WTC11 (cell line): ENCODE results near the gene NAV2. TPM values are rescaled to one million over a fixed set of nuclear protein-coding genes. Genes with fewer than 3 reads are reported as not detected.

Experiments used
- ATAC-seq: fragments of 200-7000 bp; cut with Tn5 transposase; 2 replicates; pipeline ENCODE4 v1.10.0; 2021; ENCODE audit warnings: mild to moderate bottlenecking, moderate library complexity
- CTCF ChIA-PET: fragments of 300-600 bp; sonication (Branson Sonifier 250); formaldehyde crosslinking; loops from one replicate; lab custom pipeline; 2021; ENCODE audit warnings: antibody characterized with exemption; lab: Charles Lee
- POLR2A ChIA-PET: fragments of 350-600 bp; sonication (Branson Sonifier 250); formaldehyde crosslinking; loops from one replicate; lab custom pipeline; 2021; ENCODE audit warnings: antibody characterized with exemption; lab: Charles Lee
- DNase-seq: peaks from one replicate; pipeline ENCODE4 v3.0.0; 2021; ENCODE audit warnings: low spot score
- H3K27ac Mint-ChIP-seq: 2 replicates; pipeline ENCODE4 v1.8.0; 2021; ENCODE audit warnings: mixed read lengths
- H3K27me3 Mint-ChIP-seq: 2 replicates; pipeline ENCODE4 v1.8.0; 2021; ENCODE audit warnings: low read depth, mild to moderate bottlenecking, moderate library complexity, mixed read lengths
- H3K36me3 Mint-ChIP-seq: 2 replicates; pipeline ENCODE4 v1.8.0; 2021; ENCODE audit warnings: mixed read lengths
- H3K4me1 Mint-ChIP-seq: 2 replicates; pipeline ENCODE4 v1.8.0; 2022; ENCODE audit warnings: mixed read lengths
- H3K4me3 Mint-ChIP-seq: 2 replicates; pipeline ENCODE4 v1.8.0; 2021; ENCODE audit warnings: mild to moderate bottlenecking, moderate library complexity, mixed read lengths
- H3K9me3 Mint-ChIP-seq: 2 replicates; pipeline ENCODE4 v1.8.0; 2021; ENCODE audit warnings: mixed read lengths
- ATF1 ChIP-seq: sonication (generic); formaldehyde crosslinking; IDR thresholded peaks from 2 replicates; pipeline ENCODE4 v1.8.1; 2023; ENCODE audit warnings: mild to moderate bottlenecking, moderate library complexity, missing genetic modification reagents
- ATF2 ChIP-seq: sonication (generic); formaldehyde crosslinking; IDR thresholded peaks from 2 replicates; pipeline ENCODE4 v1.8.1; 2022; ENCODE audit warnings: low read depth, missing genetic modification reagents, borderline replicate concordance
- E2F1 ChIP-seq: sonication (generic); formaldehyde crosslinking; IDR thresholded peaks from 2 replicates; pipeline ENCODE4 v1.8.0; 2022; ENCODE audit warnings: mild to moderate bottlenecking, missing genetic modification reagents
- ELF4 ChIP-seq: sonication (generic); formaldehyde crosslinking; IDR thresholded peaks from 2 replicates; pipeline ENCODE4 v1.8.1; 2022; ENCODE audit warnings: low read depth, mild to moderate bottlenecking, moderate library complexity, missing genetic modification reagents
- ESRRA ChIP-seq: sonication (generic); formaldehyde crosslinking; IDR thresholded peaks from 2 replicates; pipeline ENCODE4 v1.8.1; 2022; ENCODE audit warnings: mild to moderate bottlenecking, missing genetic modification reagents, borderline replicate concordance
- ETV6 ChIP-seq: sonication (generic); formaldehyde crosslinking; IDR thresholded peaks from 2 replicates; pipeline ENCODE4 v1.8.1; 2022; ENCODE audit warnings: mild to moderate bottlenecking, missing genetic modification reagents
- HMGXB4 ChIP-seq: sonication (generic); formaldehyde crosslinking; IDR thresholded peaks from 2 replicates; pipeline ENCODE4 v1.8.1; 2023; ENCODE audit warnings: mild to moderate bottlenecking, moderate library complexity, missing genetic modification reagents
- JAZF1 ChIP-seq: fragments of 250-450 bp; sonication (Bioruptor Pico); IDR thresholded peaks from 2 replicates; pipeline ENCODE4 v1.9.0; 2021; ENCODE audit warnings: moderate library complexity, mild to moderate bottlenecking, inconsistent platforms
- MXD4 ChIP-seq: fragments of 250-450 bp; sonication (Bioruptor Pico); IDR thresholded peaks from 2 replicates; pipeline ENCODE4 v1.8.0; 2021; ENCODE audit warnings: mild to moderate bottlenecking, moderate library complexity, borderline replicate concordance
- NFATC4 ChIP-seq: fragments of 250-450 bp; sonication (Bioruptor Pico); IDR thresholded peaks from 2 replicates; pipeline ENCODE4 v1.9.0; 2021; ENCODE audit warnings: mild to moderate bottlenecking
- NR3C1 ChIP-seq: sonication (generic); formaldehyde crosslinking; conservative IDR thresholded peaks from 2 replicates; pipeline ENCODE4 v1.8.1; 2023; ENCODE audit warnings: low read depth, mild to moderate bottlenecking, missing genetic modification reagents
- PREB ChIP-seq: sonication (generic); formaldehyde crosslinking; IDR thresholded peaks from 2 replicates; pipeline ENCODE4 v1.8.1; 2022; ENCODE audit warnings: mild to moderate bottlenecking, missing genetic modification reagents, moderate library complexity, borderline replicate concordance
- SOX15 ChIP-seq: fragments of 250-450 bp; sonication (Bioruptor Pico); IDR thresholded peaks from 2 replicates; pipeline ENCODE4 v1.9.0; 2021; ENCODE audit warnings: mild to moderate bottlenecking
- TCF7 ChIP-seq: sonication (generic); formaldehyde crosslinking; IDR thresholded peaks from 2 replicates; pipeline ENCODE4 v1.8.0; 2022; ENCODE audit warnings: mild to moderate bottlenecking, low read depth, missing genetic modification reagents, moderate library complexity
- TEAD1 ChIP-seq: sonication (generic); formaldehyde crosslinking; IDR thresholded peaks from 2 replicates; pipeline ENCODE4 v1.8.0; 2022; ENCODE audit warnings: mild to moderate bottlenecking, missing genetic modification reagents
- ZNF317 ChIP-seq: sonication (generic); formaldehyde crosslinking; IDR thresholded peaks from 2 replicates; pipeline ENCODE4 v1.8.1; 2023; ENCODE audit warnings: low read depth, mild to moderate bottlenecking, moderate library complexity, missing genetic modification reagents, borderline replicate concordance
- ZSCAN18 ChIP-seq: fragments of 250-450 bp; sonication (Bioruptor Pico); IDR thresholded peaks from 2 replicates; pipeline ENCODE4 v2.1.2; 2022; ENCODE audit warnings: mild to moderate bottlenecking, moderate library complexity
- total RNA-seq: library from RNA; stranded (reverse); gene quantifications from 3 replicates; pipeline ENCODE4 v1.2.3, GENCODE V29; 2021
- TF ChIP-seq, protein P1 (sequence below): sonication (generic); formaldehyde crosslinking; IDR thresholded peaks from 2 replicates; pipeline ENCODE4 v1.8.1; 2023; ENCODE audit warnings: mild to moderate bottlenecking, missing genetic modification reagents, moderate library complexity
- TF ChIP-seq, protein P2 (sequence below): sonication (generic); formaldehyde crosslinking; IDR thresholded peaks from 2 replicates; pipeline ENCODE4 v1.8.1; 2022; ENCODE audit warnings: mild to moderate bottlenecking, moderate library complexity, missing genetic modification reagents
- TF ChIP-seq, protein P3 (sequence below): sonication (generic); formaldehyde crosslinking; IDR thresholded peaks from 2 replicates; pipeline ENCODE4 v1.8.1; 2023; ENCODE audit warnings: mild to moderate bottlenecking, missing genetic modification reagents, moderate library complexity
- TF ChIP-seq, protein P4 (sequence below): fragments of 250-450 bp; sonication (Bioruptor Pico); IDR thresholded peaks from 2 replicates; pipeline ENCODE4 v1.9.0; 2021; ENCODE audit warnings: mild to moderate bottlenecking

NAV2 gene
- total RNA-seq, 1 experiment from 2014 or later: 42.8 TPM

- TF ChIP-seq, protein P1, sequence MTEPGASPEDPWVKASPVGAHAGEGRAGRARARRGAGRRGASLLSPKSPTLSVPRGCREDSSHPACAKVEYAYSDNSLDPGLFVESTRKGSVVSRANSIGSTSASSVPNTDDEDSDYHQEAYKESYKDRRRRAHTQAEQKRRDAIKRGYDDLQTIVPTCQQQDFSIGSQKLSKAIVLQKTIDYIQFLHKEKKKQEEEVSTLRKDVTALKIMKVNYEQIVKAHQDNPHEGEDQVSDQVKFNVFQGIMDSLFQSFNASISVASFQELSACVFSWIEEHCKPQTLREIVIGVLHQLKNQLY (CRISPR knock-in tag): no peak
- TF ChIP-seq JAZF1 (CRISPR knock-in tag) (no peak), TEAD1 (CRISPR knock-in tag) (no peak), ATF2 (CRISPR knock-in tag) (no peak)
These were observed 74.0 kb downstream of the NAV2 start (continued) for GRCh38 chr11:19786644-19787043.

- Mint-ChIP-seq H3K4me1 (peaks cover 40% of the 10 kb centered on the region), H3K27me3 (no peaks in the 10 kb centered on the region; the same call in 1 of the 2 replicates), H3K27ac (no peak overlapping the region), H3K36me3 (no peaks in the 10 kb centered on the region), H3K9me3 (no peaks in the 10 kb centered on the region), H3K4me3 (no peak overlapping the region)
- CTCF ChIA-PET: interaction anchor here (1.2 to 1.8 kb wide), 2 partner anchors 15 to 115 kb away, joined by 3 to 4 read pairs; no protein-coding TSS in a partner anchor
- POLR2A ChIA-PET: no interaction called here
- TF ChIP-seq ETV6 (CRISPR knock-in tag) (no peak), TCF7 (no peak), NFATC4 (CRISPR knock-in tag) (no peak), ATF1 (CRISPR knock-in tag) (no peak), ZNF317 (CRISPR knock-in tag) (no peak), MXD4 (CRISPR knock-in tag) (no peak), HMGXB4 (CRISPR knock-in tag) (no peak), ZSCAN18 (no peak), ELF4 (CRISPR knock-in tag) (no peak)
- TF ChIP-seq, protein P2, sequence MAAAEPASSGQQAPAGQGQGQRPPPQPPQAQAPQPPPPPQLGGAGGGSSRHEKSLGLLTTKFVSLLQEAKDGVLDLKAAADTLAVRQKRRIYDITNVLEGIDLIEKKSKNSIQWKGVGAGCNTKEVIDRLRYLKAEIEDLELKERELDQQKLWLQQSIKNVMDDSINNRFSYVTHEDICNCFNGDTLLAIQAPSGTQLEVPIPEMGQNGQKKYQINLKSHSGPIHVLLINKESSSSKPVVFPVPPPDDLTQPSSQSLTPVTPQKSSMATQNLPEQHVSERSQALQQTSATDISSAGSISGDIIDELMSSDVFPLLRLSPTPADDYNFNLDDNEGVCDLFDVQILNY (CRISPR knock-in tag): no peak
- TF ChIP-seq, protein P3, sequence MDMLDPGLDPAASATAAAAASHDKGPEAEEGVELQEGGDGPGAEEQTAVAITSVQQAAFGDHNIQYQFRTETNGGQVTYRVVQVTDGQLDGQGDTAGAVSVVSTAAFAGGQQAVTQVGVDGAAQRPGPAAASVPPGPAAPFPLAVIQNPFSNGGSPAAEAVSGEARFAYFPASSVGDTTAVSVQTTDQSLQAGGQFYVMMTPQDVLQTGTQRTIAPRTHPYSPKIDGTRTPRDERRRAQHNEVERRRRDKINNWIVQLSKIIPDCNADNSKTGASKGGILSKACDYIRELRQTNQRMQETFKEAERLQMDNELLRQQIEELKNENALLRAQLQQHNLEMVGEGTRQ (CRISPR knock-in tag): no peak
- ATAC-seq: no peak
- no peak for DNase-seq
These were observed 75.8 kb downstream of the NAV2 start for GRCh38 chr11:19788435-19788834.

DNA sequence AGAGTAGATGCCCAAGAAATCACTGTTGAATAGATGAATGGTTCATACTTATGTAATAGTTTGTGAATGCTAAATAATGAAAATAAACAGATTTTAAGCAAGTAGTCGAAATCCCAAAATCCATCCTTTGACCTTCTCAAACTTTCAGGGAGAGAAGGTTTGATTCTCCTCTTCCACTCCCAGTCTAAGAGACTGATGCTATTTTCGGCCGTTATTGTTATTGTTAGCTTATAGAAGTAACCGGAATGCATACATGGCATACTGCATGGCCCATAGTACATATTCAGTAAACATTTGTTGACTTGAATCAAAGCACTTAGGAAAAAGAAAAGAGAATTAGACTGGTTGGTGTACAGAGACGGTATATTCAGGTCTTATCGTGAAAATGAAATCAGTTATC is 76.6 kb downstream of the NAV2 start:
- no peak overlapping the region for H3K4me3 Mint-ChIP-seq
- DNase-seq (no peak), ATAC-seq (no peak)
- no peaks in the 10 kb centered on the region for H3K36me3 Mint-ChIP-seq
- H3K27ac Mint-ChIP-seq: no peak overlapping the region
- H3K27me3 Mint-ChIP-seq: no peaks in the 10 kb centered on the region; the same call in 1 of the 2 replicates
- ChIA-PET POLR2A (no interaction called here), CTCF (interaction anchor here (1.8 kb wide), 1 partner anchor 114 kb away, joined by 4 read pairs; no protein-coding TSS in a partner anchor)
- H3K4me1 Mint-ChIP-seq: peaks cover 48% of the 10 kb centered on the region
- H3K9me3 Mint-ChIP-seq: no peaks in the 10 kb centered on the region
- TF ChIP-seq NR3C1 (CRISPR knock-in tag): no peak
- TF ChIP-seq PREB (CRISPR knock-in tag): no peak
- TF ChIP-seq, protein P4, sequence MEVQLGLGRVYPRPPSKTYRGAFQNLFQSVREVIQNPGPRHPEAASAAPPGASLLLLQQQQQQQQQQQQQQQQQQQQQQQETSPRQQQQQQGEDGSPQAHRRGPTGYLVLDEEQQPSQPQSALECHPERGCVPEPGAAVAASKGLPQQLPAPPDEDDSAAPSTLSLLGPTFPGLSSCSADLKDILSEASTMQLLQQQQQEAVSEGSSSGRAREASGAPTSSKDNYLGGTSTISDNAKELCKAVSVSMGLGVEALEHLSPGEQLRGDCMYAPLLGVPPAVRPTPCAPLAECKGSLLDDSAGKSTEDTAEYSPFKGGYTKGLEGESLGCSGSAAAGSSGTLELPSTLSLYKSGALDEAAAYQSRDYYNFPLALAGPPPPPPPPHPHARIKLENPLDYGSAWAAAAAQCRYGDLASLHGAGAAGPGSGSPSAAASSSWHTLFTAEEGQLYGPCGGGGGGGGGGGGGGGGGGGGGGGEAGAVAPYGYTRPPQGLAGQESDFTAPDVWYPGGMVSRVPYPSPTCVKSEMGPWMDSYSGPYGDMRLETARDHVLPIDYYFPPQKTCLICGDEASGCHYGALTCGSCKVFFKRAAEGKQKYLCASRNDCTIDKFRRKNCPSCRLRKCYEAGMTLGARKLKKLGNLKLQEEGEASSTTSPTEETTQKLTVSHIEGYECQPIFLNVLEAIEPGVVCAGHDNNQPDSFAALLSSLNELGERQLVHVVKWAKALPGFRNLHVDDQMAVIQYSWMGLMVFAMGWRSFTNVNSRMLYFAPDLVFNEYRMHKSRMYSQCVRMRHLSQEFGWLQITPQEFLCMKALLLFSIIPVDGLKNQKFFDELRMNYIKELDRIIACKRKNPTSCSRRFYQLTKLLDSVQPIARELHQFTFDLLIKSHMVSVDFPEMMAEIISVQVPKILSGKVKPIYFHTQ (CRISPR knock-in tag): no peak
- no peak for TF ChIP-seq ESRRA (CRISPR knock-in tag)
- TF ChIP-seq ZNF317 (CRISPR knock-in tag): no peak
- TF ChIP-seq SOX15: no peak
- no peak for TF ChIP-seq E2F1
